ENCODE measurements around the gene CCDC87. TPM values are rescaled to one million over a fixed set of nuclear protein-coding genes. Genes with fewer than 3 reads are reported as not detected.

The CCDC87 gene
- 0.37 and 0.78 TPM in 2 replicates for total RNA-seq

DNA sequence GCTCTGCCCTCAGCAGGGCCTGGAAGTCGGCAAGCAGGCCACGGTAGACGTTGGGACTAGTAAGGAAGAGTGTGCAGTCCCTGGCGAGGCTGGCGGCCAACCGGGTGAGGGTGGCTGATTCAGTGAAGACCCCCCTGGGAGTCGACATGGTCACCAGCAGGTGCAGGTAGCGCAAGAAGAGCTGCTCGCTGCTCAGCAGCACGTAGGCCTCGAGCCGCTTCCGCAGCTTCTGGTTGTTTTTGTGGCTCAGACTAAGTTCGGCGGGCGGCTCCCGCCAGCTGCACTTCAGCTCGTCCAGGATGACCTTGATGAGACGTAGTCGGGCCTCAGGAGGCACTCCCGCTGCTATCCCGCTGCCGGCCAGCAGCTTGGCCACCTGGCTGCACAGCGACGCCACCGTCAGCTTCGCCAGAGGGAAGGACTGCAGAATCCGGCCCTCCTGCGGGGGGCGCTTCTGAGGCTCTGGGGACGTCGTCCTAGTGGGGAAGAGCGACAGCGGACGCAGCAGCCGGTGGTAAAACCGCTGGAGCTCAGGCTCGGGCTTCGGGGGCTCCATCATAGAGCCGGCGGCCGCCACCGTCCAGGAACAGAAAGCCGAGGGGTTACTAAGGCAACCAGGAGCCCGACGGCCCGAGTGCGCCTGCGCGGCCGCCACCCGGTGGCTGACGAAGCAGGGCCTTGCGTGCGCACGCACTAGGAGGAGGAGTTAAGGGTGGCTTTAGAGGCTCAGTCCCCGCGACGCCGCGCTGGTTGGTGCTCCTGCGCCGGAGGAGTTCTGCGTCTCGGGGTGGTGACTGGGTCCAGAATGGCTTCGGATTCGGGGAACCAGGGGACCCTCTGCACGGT is at the start of gene CCDC87, which contains the start of gene CCS:
CCDC87 (minus strand) TSS at position 607 of the 846 bp plus-strand sequence; CDS start at position 559, 48 bp downstream.
CCS (plus strand) TSS at position 729 of the 846 bp plus-strand sequence; CDS start at position 806, 77 bp downstream.

DNA sequence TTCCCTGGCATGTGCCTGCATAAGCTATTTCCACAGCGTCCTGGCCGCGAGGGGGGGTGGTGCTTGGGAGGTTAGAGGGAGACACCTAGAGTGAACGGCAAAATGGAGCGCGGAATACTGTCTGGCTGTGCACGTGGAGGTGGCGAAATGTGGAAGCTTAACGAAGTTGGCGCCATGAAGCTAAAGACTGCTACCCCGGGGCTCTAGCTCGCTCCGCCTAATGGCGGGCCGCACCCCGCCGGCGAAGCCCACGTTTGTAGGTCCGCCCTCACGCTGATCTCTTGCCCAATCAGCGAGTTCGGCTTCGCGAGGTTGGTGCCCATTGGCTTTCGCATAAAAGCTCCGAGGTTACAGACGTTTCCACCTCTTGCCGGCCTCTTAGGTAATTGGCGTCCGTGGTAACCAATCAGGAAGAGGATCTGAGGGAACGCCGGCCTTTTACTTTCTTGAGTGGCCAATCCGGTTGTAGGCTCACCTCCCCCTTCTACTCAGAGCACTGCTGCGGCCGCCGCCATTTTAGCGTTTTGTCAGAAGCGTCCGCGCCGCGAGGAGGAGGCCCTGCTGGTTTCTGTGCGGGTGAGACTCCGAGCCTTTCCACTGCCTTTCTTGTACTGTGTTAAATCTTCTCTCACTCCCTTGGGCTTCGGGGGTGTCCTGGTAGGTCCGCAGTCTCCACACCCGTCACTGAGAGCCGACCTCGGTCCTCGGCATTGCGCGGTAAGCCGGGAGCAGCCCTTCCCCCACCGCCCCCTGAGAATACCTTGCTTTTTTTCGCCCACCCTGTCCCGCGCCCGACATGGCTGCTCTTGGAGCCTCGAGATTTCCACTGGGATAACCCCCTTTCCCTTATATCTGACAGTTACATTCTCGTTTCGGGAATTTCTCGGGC is 45.6 kb upstream of the CCDC87 start, which contains the start of gene RBM4:
RBM4 (plus strand) TSS at position 527 of the 889 bp plus-strand sequence. CDS start 1,009 bp downstream, outside the sequence.

DNA sequence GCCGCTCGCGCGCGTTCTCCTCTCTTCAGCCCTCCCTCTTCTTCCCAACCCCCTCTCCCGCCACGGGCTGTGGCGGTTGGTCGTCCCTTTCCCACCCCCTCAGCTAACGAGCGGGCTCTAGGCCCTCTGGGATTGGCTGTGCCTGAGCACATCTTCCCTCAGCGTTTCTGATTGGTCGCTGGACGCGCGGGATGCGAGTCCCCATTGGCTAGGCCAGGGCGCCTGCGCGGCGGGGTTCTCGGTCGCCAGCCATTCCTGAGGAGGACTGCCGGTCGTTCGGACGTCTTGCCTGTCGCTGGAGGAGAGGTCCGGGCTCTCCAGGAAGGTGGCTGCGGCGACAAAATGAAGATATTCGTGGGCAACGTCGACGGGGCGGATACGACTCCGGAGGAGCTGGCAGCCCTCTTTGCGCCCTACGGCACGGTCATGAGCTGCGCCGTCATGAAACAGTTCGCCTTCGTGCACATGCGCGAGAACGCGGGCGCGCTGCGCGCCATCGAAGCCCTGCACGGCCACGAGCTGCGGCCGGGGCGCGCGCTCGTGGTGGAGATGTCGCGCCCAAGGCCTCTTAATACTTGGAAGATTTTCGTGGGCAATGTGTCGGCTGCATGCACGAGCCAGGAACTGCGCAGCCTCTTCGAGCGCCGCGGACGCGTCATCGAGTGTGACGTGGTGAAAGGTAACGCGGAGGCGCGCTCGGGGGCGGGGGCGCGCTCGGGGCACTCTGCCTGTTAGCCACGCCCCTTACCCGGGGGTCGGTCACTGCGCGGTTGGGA is 23.7 kb upstream of the CCDC87 start, which contains the start of gene RBM14:
RBM14 (plus strand) TSS at position 252 of the 776 bp plus-strand sequence; CDS start at position 343, 91 bp downstream.

GRCh38 chr11:66568124-66568916 is 24.5 kb downstream of the CCDC87 start, which contains the start of gene CTSF:
Gene CTSF (minus strand): TSS chr11:66568606. CDS start chr11:66568486, 120 bp downstream.

GRCh38 chr11:66546368-66546965 is 46.4 kb downstream of the CCDC87 start, which contains the start of gene ACTN3:
Gene ACTN3 (plus strand): TSS chr11:66546903. CDS start chr11:66546938, 35 bp downstream.

GRCh38 chr11:66545701-66546367 is 47.0 kb downstream of the CCDC87 start, which contains the start of gene ZDHHC24:
Gene ZDHHC24 (minus strand): TSS chr11:66546048. CDS start chr11:66546003, 45 bp downstream.

Small RNA genes within 50 kb of the gene (small RNA-seq; reads per million reads assigned to genes)
- not detected for gene RNU4-39P

Other genes with a start within 250 kb of the CCDC87 start
- 39.7 and 45.0 TPM in 2 replicates for gene BRMS1, start 248.0 kb downstream of the CCDC87 start, total RNA-seq
- gene B4GAT1, start 245.4 kb downstream of the CCDC87 start, total RNA-seq, result 17.2 and 19.8 TPM in 2 replicates
- gene SLC29A2, start 221.3 kb downstream of the CCDC87 start, total RNA-seq, result 0.37 and 0.39 TPM in 2 replicates
- gene NPAS4, start 172.0 kb downstream of the CCDC87 start, total RNA-seq, result not detected in 2 replicates
- gene MRPL11, start 154.2 kb downstream of the CCDC87 start, total RNA-seq, result 38.9 and 43.7 TPM in 2 replicates
- 8.5 and 11.5 TPM in 2 replicates for gene PELI3, start 126.2 kb downstream of the CCDC87 start, total RNA-seq
- gene DPP3, start 112.6 kb downstream of the CCDC87 start, total RNA-seq, result 43.4 and 48.5 TPM in 2 replicates
- gene BBS1, start 82.4 kb downstream of the CCDC87 start, total RNA-seq, result 29.1 and 31.2 TPM in 2 replicates
- gene ZDHHC24, start 47.0 kb downstream of the CCDC87 start, total RNA-seq, result 8.8 and 12.9 TPM in 2 replicates
- gene ACTN3, start 46.2 kb downstream of the CCDC87 start, total RNA-seq, result under 0.01 TPM in 1 of 2 replicates, not detected in the other
- 5.3 and 15.4 TPM in 2 replicates for gene CTSF, start 24.5 kb downstream of the CCDC87 start, total RNA-seq
- 30.9 and 36.0 TPM in 2 replicates for gene CCS, start 122 bp upstream of the CCDC87 start, total RNA-seq
- gene RBM14, start 23.6 kb upstream of the CCDC87 start, total RNA-seq, result 33.8 and 47.1 TPM in 2 replicates
- 90.9 and 93.3 TPM in 2 replicates for gene RBM4, start 45.6 kb upstream of the CCDC87 start, total RNA-seq
- 14.0 and 17.0 TPM in 2 replicates for gene RBM4B, start 84.8 kb upstream of the CCDC87 start, total RNA-seq
- 0.39 and 0.73 TPM in 2 replicates for gene SPTBN2, start 136.2 kb upstream of the CCDC87 start, total RNA-seq

All from subcutaneous preadipocyte (primary cell).